SH-SY5Y (cell line): Measurements from ENCODE around the gene SRRM3.

Experiments
- GATA2 ChIP-seq: IDR thresholded peaks from 2 replicates; pipeline ENCODE4 v1.6.1; 2011; ENCODE audit warnings: mild to moderate bottlenecking, low read depth, low read length
- GATA3 ChIP-seq: IDR thresholded peaks from 2 replicates; pipeline ENCODE4 v1.6.1; 2011; ENCODE audit warnings: low read depth, mild to moderate bottlenecking, low read length, moderate library complexity

The SRRM3 gene

GRCh38 chr7:76201732-76202665 lies at the start of gene SRRM3:
Gene SRRM3, plus strand, starts transcription at chr7:76201896. Its CDS starts 33,171 bp downstream, at chr7:76235067.
- no peak for TF ChIP-seq GATA3
- peak; percentile 17; the same call in 1 of the 2 replicates for TF ChIP-seq GATA2

GRCh38 chr7:76151932-76152331 lies 49.8 kb upstream of the SRRM3 start:
- no peak for TF ChIP-seq GATA2
- TF ChIP-seq GATA3: no peak

- TF ChIP-seq GATA3 (no peak), GATA2 (no peak)
Observed at GRCh38 chr7:76155938-76156337, 45.8 kb upstream of the SRRM3 start.

- TF ChIP-seq GATA2 (no peak), GATA3 (no peak)
Observed at GRCh38 chr7:76165106-76165972, 36.4 kb upstream of the SRRM3 start.

GRCh38 chr7:76165973-76166403 lies 35.7 kb upstream of the SRRM3 start:
- TF ChIP-seq GATA3 (no peak), GATA2 (no peak)

GRCh38 chr7:76166404-76167255 lies 35.1 kb upstream of the SRRM3 start:
- TF ChIP-seq GATA3 (no peak), GATA2 (no peak)

- TF ChIP-seq GATA2 (no peak), GATA3 (no peak)
Observed at GRCh38 chr7:76173566-76174205, 28.0 kb upstream of the SRRM3 start.

- TF ChIP-seq GATA3 (no peak), GATA2 (no peak)
Observed at GRCh38 chr7:76179686-76180085, 22.0 kb upstream of the SRRM3 start.

GRCh38 chr7:76182225-76182960 lies 19.3 kb upstream of the SRRM3 start:
- peak; percentile 66 for TF ChIP-seq GATA2
- TF ChIP-seq GATA3: no peak

GRCh38 chr7:76185187-76185896 lies 16.4 kb upstream of the SRRM3 start:
- TF ChIP-seq GATA3 (no peak), GATA2 (no peak)

- no peak for TF ChIP-seq GATA2
- TF ChIP-seq GATA3: no peak
Observed at GRCh38 chr7:76187272-76187671, 14.4 kb upstream of the SRRM3 start.

- peak; percentile 35; the same call in 1 of the 2 replicates for TF ChIP-seq GATA2
- no peak for TF ChIP-seq GATA3
Observed at GRCh38 chr7:76189276-76189675, 12.4 kb upstream of the SRRM3 start.
